Neuronal stem cell (in vitro differentiated cells): ENCODE measurements around the gene EBP.
A peak's percentile ranks its signal among the peaks of the same experiment; 100 is the strongest.

ENCODE experiments used
- DNase-seq: peaks from one replicate; pipeline ENCODE4 v3.0.0-alpha.2; 2013; ENCODE audit warnings: low spot score
- H2AFZ ChIP-seq: one replicate; pipeline ENCODE4 v1.6.1; 2013; ENCODE audit warnings: mild to moderate bottlenecking, low read length, inconsistent platforms
- H2AK5ac ChIP-seq: 2 replicates; pipeline ENCODE4 v1.6.1; 2013; ENCODE audit warnings: low read depth, mild to moderate bottlenecking, inconsistent platforms, low read length, moderate library complexity, mixed read lengths
- H2BK120ac ChIP-seq: 2 replicates; pipeline ENCODE4 v1.6.1; 2013; ENCODE audit warnings: low read depth, mild to moderate bottlenecking, inconsistent platforms, low read length, moderate library complexity, mixed read lengths
- H2BK12ac ChIP-seq: one replicate; pipeline ENCODE4 v1.6.1; 2013; ENCODE audit warnings: low read length, inconsistent platforms
- H2BK15ac ChIP-seq: 2 replicates; pipeline ENCODE4 v1.6.1; 2013; ENCODE audit warnings: mild to moderate bottlenecking, low read length, inconsistent platforms, mixed read lengths
- H2BK5ac ChIP-seq: one replicate; pipeline ENCODE4 v1.6.1; 2013; ENCODE audit warnings: inconsistent platforms, mild to moderate bottlenecking, low read length, moderate library complexity
- H3K14ac ChIP-seq: one replicate; pipeline ENCODE4 v1.6.1; 2013; ENCODE audit warnings: low read length, inconsistent platforms
- H3K18ac ChIP-seq: 2 replicates; pipeline ENCODE4 v1.6.1; 2013; ENCODE audit warnings: low read length, inconsistent platforms
- H3K23ac ChIP-seq: 2 replicates; pipeline ENCODE4 v1.6.1; 2013; ENCODE audit warnings: low read depth, mild to moderate bottlenecking, mixed read lengths, low read length, inconsistent platforms; ENCODE audit not compliant: poor library complexity
- H3K27ac ChIP-seq: replicated peaks from 3 replicates; pipeline ENCODE4 v1.5.1; 2013; ENCODE audit warnings: low read length, inconsistent platforms
- H3K27me3 ChIP-seq, 3 experiments: 2 replicates each; pipeline ENCODE4 v1.6.1; 2013; ENCODE audit warnings: low read length in 3 of 3, mild to moderate bottlenecking in 2 of 3, inconsistent platforms in 1 of 3, low read depth in 1 of 3, mixed read lengths in 1 of 3, moderate library complexity in 1 of 3; ENCODE audit not compliant: control insufficient read depth in 3 of 3, insufficient read depth in 3 of 3
- H3K36me3 ChIP-seq, 2 donors: replicated peaks in 1 of 2; 2 replicates each; pipeline ENCODE4 v1.6.1; 2013; ENCODE audit warnings: low read length in 2 of 2; ENCODE audit not compliant: control insufficient read depth in 2 of 2, insufficient read depth in 2 of 2
- H3K4ac ChIP-seq: 2 replicates; pipeline ENCODE4 v1.6.1; 2013; ENCODE audit warnings: inconsistent platforms, mild to moderate bottlenecking, low read length, moderate library complexity
- H3K4me1 ChIP-seq, 2 donors: 1 replicate in 1 of 2; 2 replicates in 1 of 2; pipeline ENCODE4 v1.6.1; 2013; ENCODE audit warnings: low read length in 2 of 2, low read depth in 1 of 2; ENCODE audit not compliant: control insufficient read depth in 2 of 2, insufficient read depth in 1 of 2
- H3K4me2 ChIP-seq: one replicate; pipeline ENCODE4 v1.6.1; 2013; ENCODE audit warnings: mild to moderate bottlenecking, low read length, inconsistent platforms; ENCODE audit not compliant: insufficient read depth, poor library complexity, severe bottlenecking
- H3K4me3 ChIP-seq, 2 donors: 2 replicates each; pipeline ENCODE4 v1.5.1; 2013; ENCODE audit warnings: low read length in 2 of 2, mild to moderate bottlenecking in 2 of 2, inconsistent platforms in 1 of 2, moderate library complexity in 1 of 2
- H3K79me1 ChIP-seq: one replicate; pipeline ENCODE4 v1.6.1; 2013; ENCODE audit warnings: low read depth, mild to moderate bottlenecking, inconsistent platforms, low read length, moderate library complexity
- H3K9ac ChIP-seq: one replicate; pipeline ENCODE4 v1.6.1; 2013; ENCODE audit warnings: mild to moderate bottlenecking, low read depth, low read length, inconsistent platforms; ENCODE audit not compliant: poor library complexity
- H3K9me3 ChIP-seq, 2 donors: replicated peaks in 1 of 2; 2 replicates each; pipeline versions ENCODE3 to v1.6.1; 2013; ENCODE audit warnings: low read length in 2 of 2, mild to moderate bottlenecking in 2 of 2, inconsistent platforms in 1 of 2, low read depth in 1 of 2, mixed read lengths in 1 of 2, moderate library complexity in 1 of 2; ENCODE audit not compliant: control insufficient read depth in 2 of 2, insufficient read depth in 1 of 2
- H4K8ac ChIP-seq: one replicate; pipeline ENCODE4 v1.6.1; 2013; ENCODE audit warnings: low read depth, mild to moderate bottlenecking, inconsistent platforms, low read length, moderate library complexity
- H4K91ac ChIP-seq: one replicate; pipeline ENCODE4 v1.6.1; 2013; ENCODE audit warnings: low read length, low read depth, mild to moderate bottlenecking, inconsistent platforms; ENCODE audit not compliant: poor library complexity
- WGBS, 2 donors: extraction: QIAGEN DNeasy Blood & Tissue Kit; methylation state at CpG; one replicate each; pipeline ENCODE4 v1.1.7; 2013; ENCODE audit warnings: missing lambda C conversion rate in 2 of 2, mixed read lengths in 1 of 2; ENCODE audit not compliant: insufficient read length in 2 of 2, insufficient replicate concordance in 1 of 2; ENCODE audit errors: extremely low coverage in 2 of 2; 5-methylcytosine and 5-hydroxymethylcytosine counted together

Gene EBP

DNA sequence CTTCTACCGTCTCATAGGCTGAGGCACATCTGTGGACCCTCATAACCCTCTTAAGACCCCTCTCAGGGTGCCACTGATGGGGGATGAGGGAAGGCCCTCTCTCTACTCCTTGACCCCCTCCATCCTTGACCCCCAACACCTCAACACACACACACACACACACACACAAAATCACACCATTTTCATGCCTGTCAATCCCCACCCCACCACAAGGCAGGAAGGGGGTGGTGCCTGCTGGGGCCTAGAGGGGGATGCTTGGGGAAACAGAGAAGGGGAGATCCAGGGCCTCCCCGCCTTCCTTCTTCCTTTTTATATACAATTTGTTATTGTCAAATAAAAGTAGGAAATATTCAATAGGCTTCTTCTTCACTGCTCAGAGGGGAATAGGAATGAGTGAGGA is 1.2 kb upstream of the EBP start:
- Histone ChIP-seq H2AK5ac (no peak overlapping the region), H3K27ac (no peak overlapping the region), H4K91ac (no peak overlapping the region), H3K18ac (no peak overlapping the region), H3K4me1 (peaks cover 0 to 3% of the 10 kb centered on the region in 2 donors), H3K4me3 (no peak overlapping the region), H3K79me1 (peaks cover 2% of the 10 kb centered on the region), H3K4ac (no peak overlapping the region), H2BK15ac (no peak overlapping the region), H4K8ac (no peak overlapping the region), H3K14ac (no peak overlapping the region), H3K23ac (no peak overlapping the region), H3K9ac (no peak overlapping the region), H3K36me3 (peaks cover 3 to 14% of the 10 kb centered on the region in 2 donors), H3K9me3 (no peaks in the 10 kb centered on the region), H2BK12ac (no peak overlapping the region), H3K4me2 (no peak overlapping the region), H3K27me3 (no peaks in the 10 kb centered on the region), H2BK5ac (no peak overlapping the region), H2BK120ac (no peak overlapping the region), H2AFZ (no peak overlapping the region)
- DNase-seq = no peak
- no CpG with 5 or more reads among the region's 2 CpGs for WGBS, 2 donors

DNA sequence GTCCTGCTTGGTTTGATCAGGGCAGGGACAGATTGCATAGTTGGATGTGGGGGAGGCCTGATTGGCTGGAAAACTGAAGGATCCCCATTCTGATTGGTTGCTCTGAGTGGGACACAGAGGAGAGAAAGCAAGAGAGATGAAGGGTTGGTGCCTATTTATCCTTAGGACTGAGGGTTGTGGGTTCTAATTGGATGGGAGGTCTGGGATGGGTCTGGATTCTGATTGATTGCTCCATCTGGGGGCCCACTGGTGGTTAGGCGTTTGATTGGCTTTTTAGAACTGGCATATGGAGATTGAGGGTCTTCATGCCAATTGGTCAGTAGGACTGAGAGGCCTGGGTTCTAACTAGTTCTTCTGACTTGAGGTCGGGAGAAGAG is 644 bp upstream of the EBP start:
- no peak for DNase-seq
- H3K27ac ChIP-seq = peak overlapping the region; percentile 85
- no peak overlapping the region for H2AK5ac ChIP-seq
- no peak overlapping the region for H2BK5ac ChIP-seq
- H2BK120ac ChIP-seq = no peak overlapping the region
- H3K23ac ChIP-seq = no peak overlapping the region
- no peak overlapping the region for H4K8ac ChIP-seq
- peak overlapping the region; percentile 73 to 76 for H3K4me3 ChIP-seq
- peaks cover 2% of the 10 kb centered on the region for H3K79me1 ChIP-seq
- H3K14ac ChIP-seq = no peak overlapping the region
- peak overlapping the region; percentile 54 for H3K4me2 ChIP-seq
- peak overlapping the region; percentile 84 for H2AFZ ChIP-seq
- no CpG with 5 or more reads among the region's 2 CpGs for WGBS, 2 donors
- no peak overlapping the region for H2BK15ac ChIP-seq
- no peak overlapping the region for H2BK12ac ChIP-seq
- peaks cover 3 to 14% of the 10 kb centered on the region in 2 donors for H3K36me3 ChIP-seq
- H3K4me1 ChIP-seq = peaks cover 0 to 3% of the 10 kb centered on the region in 2 donors
- H3K27me3 ChIP-seq = no peaks in the 10 kb centered on the region
- no peaks in the 10 kb centered on the region for H3K9me3 ChIP-seq
- no peak overlapping the region for H3K18ac ChIP-seq
- H3K9ac ChIP-seq = no peak overlapping the region
- no peak overlapping the region for H3K4ac ChIP-seq
- H4K91ac ChIP-seq = no peak overlapping the region

DNA sequence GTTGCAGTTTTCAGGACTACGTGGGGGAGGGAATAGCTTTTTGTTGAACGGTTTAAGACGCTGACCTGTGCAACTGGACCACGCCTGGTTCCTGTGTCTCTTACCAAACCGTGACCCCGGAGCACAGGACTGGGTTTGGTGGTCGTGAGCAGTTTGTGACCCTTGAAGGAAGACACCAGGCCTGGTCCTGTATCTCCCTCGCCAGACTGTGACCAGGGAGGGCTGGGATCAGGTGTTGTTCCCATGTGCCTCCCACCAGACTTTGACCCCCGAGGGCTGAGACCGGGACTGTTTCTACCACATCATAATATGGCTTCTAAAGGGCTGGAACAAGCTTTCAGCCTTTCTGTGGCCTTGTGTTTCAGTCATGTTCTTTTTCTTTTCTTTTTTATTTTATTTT is 683 bp downstream of the EBP start:
- peak overlapping the region; percentile 76 to 93 for H3K4me3 ChIP-seq
- peaks cover 12 to 28% of the 10 kb centered on the region in 2 donors for H3K36me3 ChIP-seq
- peak overlapping the region; percentile 66 for H3K4me2 ChIP-seq
- no peak overlapping the region for H2BK12ac ChIP-seq
- DNase-seq = no peak
- H2BK120ac ChIP-seq = no peak overlapping the region
- no peak overlapping the region for H2BK15ac ChIP-seq
- H3K18ac ChIP-seq = no peak overlapping the region
- no peaks in the 10 kb centered on the region for H3K27me3 ChIP-seq
- no peak overlapping the region for H4K8ac ChIP-seq
- H3K27ac ChIP-seq = peak overlapping the region; percentile 82
- no peak overlapping the region for H3K14ac ChIP-seq
- no peak overlapping the region for H3K4ac ChIP-seq
- H2BK5ac ChIP-seq = no peak overlapping the region
- H2AK5ac ChIP-seq = no peak overlapping the region
- no peaks in the 10 kb centered on the region for H3K9me3 ChIP-seq
- no peak overlapping the region for H3K23ac ChIP-seq
- WGBS, 2 donors = no CpG with 5 or more reads among the region's 10 CpGs
- peaks cover 0 to 3% of the 10 kb centered on the region in 2 donors for H3K4me1 ChIP-seq
- peak overlapping the region; percentile 81 for H3K9ac ChIP-seq
- H4K91ac ChIP-seq = no peak overlapping the region
- peak overlapping the region; percentile 84 for H2AFZ ChIP-seq
- peaks cover 3% of the 10 kb centered on the region for H3K79me1 ChIP-seq

DNA sequence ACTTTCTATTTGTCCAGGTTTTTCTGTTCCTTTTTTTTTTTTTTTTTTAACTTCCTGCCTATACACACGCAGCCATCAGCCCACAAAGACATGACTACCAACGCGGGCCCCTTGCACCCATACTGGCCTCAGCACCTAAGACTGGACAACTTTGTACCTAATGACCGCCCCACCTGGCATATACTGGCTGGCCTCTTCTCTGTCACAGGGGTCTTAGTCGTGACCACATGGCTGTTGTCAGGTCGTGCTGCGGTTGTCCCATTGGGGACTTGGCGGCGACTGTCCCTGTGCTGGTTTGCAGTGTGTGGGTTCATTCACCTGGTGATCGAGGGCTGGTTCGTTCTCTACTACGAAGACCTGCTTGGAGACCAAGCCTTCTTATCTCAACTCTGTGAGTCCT is 2.1 kb downstream of the EBP start:
- WGBS, 2 donors = no CpG with 5 or more reads among the region's 12 CpGs
- H3K18ac ChIP-seq = no peak overlapping the region
- no peaks in the 10 kb centered on the region for H3K27me3 ChIP-seq
- H2BK15ac ChIP-seq = no peak overlapping the region
- no peak for DNase-seq
- no peak overlapping the region for H3K4me2 ChIP-seq
- no peak overlapping the region for H2BK12ac ChIP-seq
- H3K79me1 ChIP-seq = peaks cover 3% of the 10 kb centered on the region
- H3K23ac ChIP-seq = no peak overlapping the region
- no peak overlapping the region for H3K14ac ChIP-seq
- H2AFZ ChIP-seq = no peak overlapping the region
- H4K8ac ChIP-seq = no peak overlapping the region
- no peak overlapping the region for H3K4me3 ChIP-seq
- H3K9ac ChIP-seq = no peak overlapping the region
- no peak overlapping the region for H2BK120ac ChIP-seq
- H4K91ac ChIP-seq = no peak overlapping the region
- H3K4ac ChIP-seq = no peak overlapping the region
- H3K36me3 ChIP-seq = peaks cover 16 to 41% of the 10 kb centered on the region in 2 donors
- H3K27ac ChIP-seq = no peak overlapping the region
- H2AK5ac ChIP-seq = no peak overlapping the region
- H2BK5ac ChIP-seq = no peak overlapping the region
- H3K4me1 ChIP-seq = peaks cover 0 to 3% of the 10 kb centered on the region in 2 donors
- H3K9me3 ChIP-seq = no peaks in the 10 kb centered on the region
